ENCODE measurements around the gene CACNA2D1.

- TF ChIP-seq, protein P1, sequence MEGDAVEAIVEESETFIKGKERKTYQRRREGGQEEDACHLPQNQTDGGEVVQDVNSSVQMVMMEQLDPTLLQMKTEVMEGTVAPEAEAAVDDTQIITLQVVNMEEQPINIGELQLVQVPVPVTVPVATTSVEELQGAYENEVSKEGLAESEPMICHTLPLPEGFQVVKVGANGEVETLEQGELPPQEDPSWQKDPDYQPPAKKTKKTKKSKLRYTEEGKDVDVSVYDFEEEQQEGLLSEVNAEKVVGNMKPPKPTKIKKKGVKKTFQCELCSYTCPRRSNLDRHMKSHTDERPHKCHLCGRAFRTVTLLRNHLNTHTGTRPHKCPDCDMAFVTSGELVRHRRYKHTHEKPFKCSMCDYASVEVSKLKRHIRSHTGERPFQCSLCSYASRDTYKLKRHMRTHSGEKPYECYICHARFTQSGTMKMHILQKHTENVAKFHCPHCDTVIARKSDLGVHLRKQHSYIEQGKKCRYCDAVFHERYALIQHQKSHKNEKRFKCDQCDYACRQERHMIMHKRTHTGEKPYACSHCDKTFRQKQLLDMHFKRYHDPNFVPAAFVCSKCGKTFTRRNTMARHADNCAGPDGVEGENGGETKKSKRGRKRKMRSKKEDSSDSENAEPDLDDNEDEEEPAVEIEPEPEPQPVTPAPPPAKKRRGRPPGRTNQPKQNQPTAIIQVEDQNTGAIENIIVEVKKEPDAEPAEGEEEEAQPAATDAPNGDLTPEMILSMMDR (IDR thresholded peaks at IDR 0.05) = no peak
- no peak for TF ChIP-seq POLR2AphosphoS5 (IDR thresholded peaks at IDR 0.05)
- TF ChIP-seq EP300 (IDR thresholded peaks at IDR 0.05) = no peak
- no peak for TF ChIP-seq POLR2A (IDR thresholded peaks at IDR 0.05; ENCODE audit: low read depth)
Measured at GRCh38 chr7:81908220-81908619, 535.4 kb downstream of the CACNA2D1 start.
